A549 (cell line): Measurements from ENCODE around the gene STOX2. TPM values are rescaled to one million over a fixed set of nuclear protein-coding genes. Genes with fewer than 3 reads are reported as not detected.
"Not testable (repeated sequence)": the region's sequence is repeated elsewhere in the genome, so short reads cannot be mapped to it uniquely, and the experiment has no call there.

Source experiments
- ATAC-seq, 2 experiments: fragments of 200-7000 bp in 1 of 2; fragments of >200 bp in 1 of 2; cut with Nextera tagmentation in 1 of 2; cut with Tn5 transposase in 1 of 2; 3 replicates each; pipeline versions ENCODE4 v1.8.0 to v1.9.1; 2018 to 2020; ENCODE audit warnings: mild to moderate bottlenecking in 1 of 2, moderate library complexity in 1 of 2
- CTCF ChIA-PET: fragments of 300-600 bp; sonication (Branson Sonifier 250); formaldehyde crosslinking; extraction: SDS; loops from one replicate; lab custom pipeline; 2021; ENCODE audit warnings: antibody characterized with exemption, inconsistent platforms; lab: Yijun Ruan, JAX
- POLR2A ChIA-PET: fragments of 350-600 bp; formaldehyde crosslinking; extraction: SDS; loops from one replicate; lab custom pipeline; 2021; ENCODE audit warnings: antibody characterized with exemption, inconsistent platforms; lab: Yijun Ruan, JAX
- DNase-seq, 2 experiments: peaks; one replicate each; pipeline versions ENCODE4 v3.0.0 to v3.0.0-alpha.2; 2011 to 2016; ENCODE audit warnings: low read depth in 1 of 2, low spot score in 1 of 2
- FAIRE-seq: peaks from 2 replicates; lab custom pipeline; 2011; peaks lifted over from hg19 to GRCh38; lab: Jason Lieb, UNC
- H3K27ac ChIP-seq, 2 experiments: fragments of >200 bp; sonication (Bioruptor Twin); formaldehyde crosslinking; 3 replicates each; pipeline ENCODE4 v1.5.1; 2016 to 2017
- H3K4me1 ChIP-seq: fragments of >200 bp; sonication (Bioruptor Twin); formaldehyde crosslinking; 3 replicates; pipeline ENCODE4 v1.6.1; 2016
- H3K4me2 ChIP-seq: fragments of >200 bp; sonication (Bioruptor Twin); formaldehyde crosslinking; 3 replicates; pipeline ENCODE4 v1.6.1; 2016
- H3K4me3 ChIP-seq: fragments of >200 bp; sonication (Bioruptor Twin); formaldehyde crosslinking; 3 replicates; pipeline ENCODE4 v1.5.1; 2016
- H3K9me3 ChIP-seq: fragments of >200 bp; sonication (Bioruptor Twin); formaldehyde crosslinking; 3 replicates; pipeline ENCODE4 v1.6.1; 2016
- ATOH8 ChIP-seq: fragments of 250-450 bp; sonication (Bioruptor Pico); IDR thresholded peaks from 2 replicates; pipeline ENCODE4 v1.5.0; 2020; ENCODE audit warnings: low read depth, mild to moderate bottlenecking, moderate library complexity
- CBX8 ChIP-seq: fragments of 200-600 bp; sonication (generic); IDR thresholded peaks from 2 replicates; pipeline ENCODE4 v1.6.1; 2016
- EP300 ChIP-seq, 2 experiments: fragments of >200 bp; sonication (Bioruptor Twin); formaldehyde crosslinking; IDR thresholded peaks; 2 replicates in 1 of 2; 3 replicates in 1 of 2; pipeline ENCODE4 v1.6.1; 2016 to 2017
- GATA3 ChIP-seq: IDR thresholded peaks from 2 replicates; pipeline ENCODE4 v1.6.1; 2012; ENCODE audit warnings: borderline replicate concordance
- HDAC2 ChIP-seq: fragments of 200-600 bp; sonication (generic); IDR thresholded peaks from 2 replicates; pipeline ENCODE4 v1.6.1; 2016
- HEYL ChIP-seq: fragments of 250-450 bp; sonication (Bioruptor Pico); IDR thresholded peaks from 2 replicates; pipeline ENCODE4 v1.8.0; 2021; ENCODE audit warnings: mild to moderate bottlenecking, moderate library complexity
- HOXB13 ChIP-seq: fragments of 250-450 bp; sonication (Bioruptor Pico); IDR thresholded peaks from 2 replicates; pipeline ENCODE4 v1.5.0; 2020; ENCODE audit warnings: low read depth, mild to moderate bottlenecking, moderate library complexity
- HOXB5 ChIP-seq: fragments of 250-450 bp; sonication (Bioruptor Pico); IDR thresholded peaks from 2 replicates; pipeline ENCODE4 v1.5.0; 2020; ENCODE audit warnings: mild to moderate bottlenecking, moderate library complexity
- JUNB ChIP-seq: fragments of >200 bp; sonication (Bioruptor Twin); formaldehyde crosslinking; IDR thresholded peaks from 2 replicates; pipeline ENCODE4 v1.6.1; 2016
- KDM1A ChIP-seq: fragments of 200-600 bp; sonication (generic); IDR thresholded peaks from 2 replicates; pipeline ENCODE4 v1.6.1; 2016; ENCODE audit warnings: low read depth, mild to moderate bottlenecking
- MAFK ChIP-seq: fragments of 450-650 bp; IDR thresholded peaks from 2 replicates; pipeline ENCODE4 v1.6.1; 2014; ENCODE audit not compliant: partially characterized antibody
- NFE2L2 ChIP-seq: fragments of 150-350 bp; conservative IDR thresholded peaks from 2 replicates; pipeline ENCODE4 v1.6.1; 2014; ENCODE audit warnings: low read length
- NPAS2 ChIP-seq: fragments of 250-450 bp; sonication (Bioruptor Pico); IDR thresholded peaks from 2 replicates; pipeline ENCODE4 v1.8.0; 2022; ENCODE audit warnings: mild to moderate bottlenecking, moderate library complexity, borderline replicate concordance
- NR3C1 ChIP-seq: fragments of >200 bp; sonication (Bioruptor Twin); formaldehyde crosslinking; IDR thresholded peaks from 3 replicates; pipeline ENCODE4 v1.6.1; 2017
- REST ChIP-seq: fragments of 200-600 bp; sonication (generic); IDR thresholded peaks from 2 replicates; pipeline ENCODE4 v1.6.1; 2016; ENCODE audit warnings: antibody characterized with exemption, mild to moderate bottlenecking, moderate library complexity
- RNF2 ChIP-seq: fragments of 200-600 bp; sonication (generic); IDR thresholded peaks from 2 replicates; pipeline ENCODE4 v1.6.1; 2016; ENCODE audit warnings: low read depth, mild to moderate bottlenecking, antibody characterized with exemption, moderate library complexity, borderline replicate concordance
- TP53 ChIP-seq: fragments of 250-450 bp; sonication (Bioruptor Pico); IDR thresholded peaks from 2 replicates; pipeline ENCODE4 v1.5.0; 2021; ENCODE audit warnings: mild to moderate bottlenecking, moderate library complexity
- ZFP36 ChIP-seq: fragments of 450-650 bp; IDR thresholded peaks from 2 replicates; pipeline ENCODE4 v1.6.1; 2014; ENCODE audit warnings: borderline replicate concordance; ENCODE audit not compliant: partially characterized antibody
- WGBS: methylation state at CpG from one replicate; pipeline ENCODE4 v1.1.6; 2017; ENCODE audit errors: missing lambda C conversion rate; 5-methylcytosine and 5-hydroxymethylcytosine counted together
- polyA plus RNA-seq, 4 experiments: library from polyadenylated mRNA; depleted of rRNA in 3 of 4; stranded (reverse); fragments of >200 nt; fragmentation: RNase III in 1 of 4; extraction: RNeasy Plus Mini Kit Qiagen cat#74134 plus additional on column Dnase treatment in 1 of 4; gene quantifications; 2 replicates in 3 of 4; 3 replicates in 1 of 4; pipeline ENCODE4 v1.2.3, GENCODE V29; 2011 to 2017
- TF ChIP-seq, protein P1 (sequence below): IDR thresholded peaks from 2 replicates; pipeline ENCODE4 v1.6.1; 2012

Gene STOX2
- polyA plus RNA-seq, 2 of the 4 experiments (the other 2 are of a cell fraction), result 2.7 to 5.2 TPM

GRCh38 chr4:184046148-184046547 lies 141.0 kb downstream of the STOX2 start:
- DNase-seq (no peak), ATAC-seq (no peak), FAIRE-seq (no peak)
- WGBS, result 3% methylated on average over 1 of the region's 1 CpG
- POLR2A ChIA-PET, result no interaction called here
- Histone ChIP-seq H3K4me2 (no peak overlapping the region), H3K4me3 (no peak overlapping the region), H3K27ac (no peak overlapping the region), H3K4me1 (no peaks in the 10 kb centered on the region), H3K9me3 (peaks cover 23% of the 10 kb centered on the region)
- no peak for TF ChIP-seq NPAS2 (CRISPR knock-in tag)
- CTCF ChIA-PET, result no interaction called here

- CTCF ChIA-PET, H3K27ac ChIP-seq, H3K4me1 ChIP-seq, H3K4me2 ChIP-seq, POLR2A ChIA-PET, ATAC-seq, DNase-seq, FAIRE-seq, H3K4me3 ChIP-seq: not testable (repeated sequence)
- H3K9me3 ChIP-seq, result peaks cover 14% of the 10 kb centered on the region
- WGBS, result 80% methylated on average over 4 of the region's 4 CpGs
These were observed 146.2 kb downstream of the STOX2 start for GRCh38 chr4:184051262-184051661.

DNA sequence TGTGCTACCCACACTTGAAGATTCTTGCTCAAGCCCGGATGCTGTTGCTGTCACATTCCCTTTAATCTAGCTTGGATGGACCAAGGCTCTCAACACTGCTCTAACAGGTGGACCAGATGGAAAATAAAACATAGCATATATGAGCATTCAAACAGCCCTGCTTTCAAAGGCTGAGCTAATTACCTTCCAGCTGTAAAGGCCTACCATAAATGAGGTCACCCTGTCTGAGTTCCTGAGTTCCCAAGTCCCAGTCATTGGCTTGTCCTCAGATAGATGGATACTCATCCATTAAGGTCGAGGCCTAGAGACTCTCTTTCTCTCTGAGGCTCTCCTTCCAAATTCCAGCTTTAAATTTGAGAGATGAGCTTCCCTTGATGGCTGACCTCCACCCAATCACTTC lies 147.5 kb downstream of the STOX2 start:
- H3K27ac ChIP-seq, result no peak overlapping the region
- TF ChIP-seq REST, result no peak
- TF ChIP-seq EP300 (IDR thresholded peaks at IDR 0.05), result no peak
- TF ChIP-seq CBX8, result no peak
- no peak for TF ChIP-seq ATOH8 (CRISPR knock-in tag)
- no peak for TF ChIP-seq HDAC2
- no peak for TF ChIP-seq RNF2
- TF ChIP-seq ZFP36, result no peak
- TF ChIP-seq KDM1A, result no peak
- TF ChIP-seq, protein P1, sequence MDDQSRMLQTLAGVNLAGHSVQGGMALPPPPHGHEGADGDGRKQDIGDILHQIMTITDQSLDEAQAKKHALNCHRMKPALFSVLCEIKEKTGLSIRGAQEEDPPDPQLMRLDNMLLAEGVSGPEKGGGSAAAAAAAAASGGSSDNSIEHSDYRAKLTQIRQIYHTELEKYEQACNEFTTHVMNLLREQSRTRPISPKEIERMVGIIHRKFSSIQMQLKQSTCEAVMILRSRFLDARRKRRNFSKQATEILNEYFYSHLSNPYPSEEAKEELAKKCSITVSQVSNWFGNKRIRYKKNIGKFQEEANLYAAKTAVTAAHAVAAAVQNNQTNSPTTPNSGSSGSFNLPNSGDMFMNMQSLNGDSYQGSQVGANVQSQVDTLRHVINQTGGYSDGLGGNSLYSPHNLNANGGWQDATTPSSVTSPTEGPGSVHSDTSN, result no peak
- no peak for TF ChIP-seq NR3C1
- TF ChIP-seq GATA3, result no peak
- TF ChIP-seq HOXB5 (CRISPR knock-in tag), result no peak
- TF ChIP-seq HOXB13 (CRISPR knock-in tag), result no peak
- TF ChIP-seq MAFK, result no peak
- TF ChIP-seq JUNB, result no peak
- TF ChIP-seq NFE2L2, result no peak
- TF ChIP-seq TP53 (CRISPR knock-in tag), result no peak
- TF ChIP-seq HEYL, result no peak
- CTCF ChIA-PET, result no interaction called here
- POLR2A ChIA-PET, result interaction anchor here (1.4 kb wide), 1 partner anchor 65 kb away, joined by 3 read pairs; no protein-coding TSS in a partner anchor
- 0 out of 3 replicates have a peak, but pooled peaks cover 3% of the 10 kb centered on the region for H3K9me3 ChIP-seq
- no peak for DNase-seq
- no peak for FAIRE-seq
- ATAC-seq, result no peak
- H3K4me2 ChIP-seq, result no peak overlapping the region
- WGBS, result 8% methylated on average over 2 of the region's 2 CpGs
- H3K4me1 ChIP-seq, result no peaks in the 10 kb centered on the region
- H3K4me3 ChIP-seq, result no peak overlapping the region
